Gastroesophageal sphincter (tissue), 4 donors: ENCODE data around the gene THAP11. TPM values are rescaled to one million over a fixed set of nuclear protein-coding genes. Genes with fewer than 3 reads are reported as not detected.
A peak's percentile ranks its signal among the peaks of the same experiment; 100 is the strongest.

Experiments
- ATAC-seq: fragments of 150-250 bp; one replicate; pipeline ENCODE4 v1.9.1; 2016; ENCODE audit warnings: mild to moderate bottlenecking, moderate library complexity
- H3K27ac ChIP-seq, 4 donors: fragments of 200-600 bp; sonication (generic) in 3 of 4; 1 replicate in 3 of 4; 2 replicates in 1 of 4; pipeline ENCODE4 v1.5.1; 2016 to 2019
- H3K27me3 ChIP-seq: fragments of 200-600 bp; sonication (generic); one replicate; pipeline ENCODE4 v1.5.1; 2019
- H3K36me3 ChIP-seq, 2 donors: fragments of 200-600 bp; sonication (generic); one replicate each; pipeline ENCODE4 v1.5.1; 2019; ENCODE audit warnings: control low read depth in 1 of 2
- H3K4me1 ChIP-seq, 3 donors: fragments of 200-600 bp; sonication (generic); 1 replicate in 2 of 3; 2 replicates in 1 of 3; pipeline ENCODE4 v1.5.1; 2016 to 2019; ENCODE audit warnings: control low read depth in 2 of 3
- H3K4me3 ChIP-seq, 2 donors: fragments of 200-600 bp; sonication (generic); one replicate each; pipeline ENCODE4 v1.5.1; 2019; ENCODE audit warnings: mild to moderate bottlenecking in 1 of 2, moderate library complexity in 1 of 2
- H3K9me3 ChIP-seq, 3 donors: fragments of 200-600 bp; sonication (generic); one replicate each; pipeline ENCODE4 v1.5.1; 2017 to 2019; ENCODE audit warnings: control low read depth in 2 of 3
- EP300 ChIP-seq: sonication (generic); formaldehyde crosslinking; IDR thresholded peaks from one replicate; pipeline ENCODE4 v1.6.1; 2017; ENCODE audit warnings: antibody characterized with exemption, mild to moderate bottlenecking
- POLR2A ChIP-seq, 2 donors: fragments of 450-650 bp; IDR thresholded peaks; one replicate each; pipeline ENCODE4 v1.6.1; 2017; ENCODE audit warnings: antibody characterized with exemption in 2 of 2, mild to moderate bottlenecking in 2 of 2, moderate library complexity in 1 of 2
- POLR2AphosphoS5 ChIP-seq: sonication (generic); formaldehyde crosslinking; IDR thresholded peaks from one replicate; pipeline ENCODE4 v1.6.1; 2017; ENCODE audit warnings: antibody characterized with exemption
- WGBS, 2 donors: methylation state at CpG; one replicate each; pipeline ENCODE4 v1.1.5; 2018; ENCODE audit warnings: low coverage in 1 of 2; 5-methylcytosine and 5-hydroxymethylcytosine counted together
- small RNA-seq, 4 donors: library from RNA; depleted of rRNA; stranded (forward); fragments of <200 nt; gene quantifications; one replicate each; pipeline ENCODE3, GENCODE V24; 2016
- total RNA-seq, 4 donors: library from RNA; depleted of rRNA; stranded (reverse); fragments of >200 nt; gene quantifications; one replicate each; pipeline ENCODE4 v1.1.0, GENCODE V29; 2016
- TF ChIP-seq, protein P1 (sequence below), 4 experiments: fragments of 200-600 bp in 2 of 4; fragments of 450-650 bp in 2 of 4; sonication (generic) in 1 of 4; IDR thresholded peaks; one replicate each; pipeline ENCODE4 v1.5.1; 2017 to 2019; ENCODE audit warnings: antibody characterized with exemption in 4 of 4, mild to moderate bottlenecking in 2 of 4, moderate library complexity in 2 of 4

Gene THAP11
- total RNA-seq, 4 donors from 2014 or later, result 52.6 to 78.0 (median 76.0) TPM

GRCh38 chr16:67892375-67892774 lies 50.3 kb downstream of the THAP11 start:
- no peak for ATAC-seq
- 53 to 60% methylated on average over 2 to 5 of the region's 5 CpGs for WGBS, 2 donors
- Histone ChIP-seq H3K4me1 (peaks cover 7 to 48% (median 19%) of the 10 kb centered on the region in 3 donors), H3K9me3 (no peaks in the 10 kb centered on the region), H3K27me3 (no peaks in the 10 kb centered on the region), H3K27ac (peak overlapping the region; percentile 45 to 99 (median 98)), H3K4me3 (peak overlapping the region; percentile 92 to 98), H3K36me3 (no peaks in the 10 kb centered on the region)
- TF ChIP-seq EP300, result no peak
- TF ChIP-seq POLR2AphosphoS5, result no peak
- TF ChIP-seq POLR2A (IDR thresholded peaks at IDR 0.05), result no peak
- TF ChIP-seq, protein P1, sequence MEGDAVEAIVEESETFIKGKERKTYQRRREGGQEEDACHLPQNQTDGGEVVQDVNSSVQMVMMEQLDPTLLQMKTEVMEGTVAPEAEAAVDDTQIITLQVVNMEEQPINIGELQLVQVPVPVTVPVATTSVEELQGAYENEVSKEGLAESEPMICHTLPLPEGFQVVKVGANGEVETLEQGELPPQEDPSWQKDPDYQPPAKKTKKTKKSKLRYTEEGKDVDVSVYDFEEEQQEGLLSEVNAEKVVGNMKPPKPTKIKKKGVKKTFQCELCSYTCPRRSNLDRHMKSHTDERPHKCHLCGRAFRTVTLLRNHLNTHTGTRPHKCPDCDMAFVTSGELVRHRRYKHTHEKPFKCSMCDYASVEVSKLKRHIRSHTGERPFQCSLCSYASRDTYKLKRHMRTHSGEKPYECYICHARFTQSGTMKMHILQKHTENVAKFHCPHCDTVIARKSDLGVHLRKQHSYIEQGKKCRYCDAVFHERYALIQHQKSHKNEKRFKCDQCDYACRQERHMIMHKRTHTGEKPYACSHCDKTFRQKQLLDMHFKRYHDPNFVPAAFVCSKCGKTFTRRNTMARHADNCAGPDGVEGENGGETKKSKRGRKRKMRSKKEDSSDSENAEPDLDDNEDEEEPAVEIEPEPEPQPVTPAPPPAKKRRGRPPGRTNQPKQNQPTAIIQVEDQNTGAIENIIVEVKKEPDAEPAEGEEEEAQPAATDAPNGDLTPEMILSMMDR (IDR thresholded peaks at IDR 0.05), result no peak

DNA sequence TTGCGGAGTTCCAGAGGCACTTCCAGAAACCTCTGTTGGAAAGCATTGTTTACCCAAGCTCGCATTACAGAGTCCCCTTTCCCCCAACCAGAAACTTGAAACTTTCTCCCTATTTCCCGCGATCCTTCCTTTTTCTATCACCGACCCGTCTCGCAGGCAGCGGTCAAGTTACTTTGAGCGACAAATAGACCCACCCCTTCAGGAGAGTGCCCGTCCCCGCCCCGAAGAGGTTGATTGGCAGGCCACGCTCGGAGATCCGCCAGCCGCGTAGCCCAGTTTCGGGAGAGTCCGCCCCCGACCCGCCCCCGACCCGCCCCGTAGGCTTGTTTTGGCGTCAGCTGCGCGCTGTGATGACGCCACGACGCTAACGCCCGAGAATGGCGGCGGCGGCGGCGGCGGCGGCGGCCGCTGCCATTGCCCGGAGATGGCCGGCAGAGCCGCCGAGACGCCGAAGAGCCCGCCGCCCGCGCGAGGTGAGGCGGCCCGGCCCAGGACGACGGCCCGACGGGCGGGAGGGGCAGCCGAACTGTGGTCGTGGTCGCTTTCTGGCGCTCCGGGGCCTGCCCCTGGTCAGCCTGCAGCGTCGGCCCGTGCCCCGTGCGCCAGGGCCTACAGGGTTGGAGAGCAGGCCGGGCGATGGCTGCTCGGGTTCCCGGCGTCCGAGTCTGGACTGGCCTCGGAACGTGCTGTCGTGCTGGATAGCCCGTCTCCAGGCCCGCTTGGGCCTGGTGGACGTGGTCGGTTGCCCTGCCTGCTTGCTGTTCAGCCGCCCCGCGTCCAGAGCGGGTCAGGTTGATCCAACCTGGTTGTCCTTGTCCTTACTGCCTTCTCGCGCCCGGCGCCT lies 51.0 kb downstream of the THAP11 start, which contains the start of gene PSKH1:
Gene PSKH1 (plus strand): TSS at position 356 of the 844 bp plus-strand sequence. CDS start 15,496 bp downstream, outside the sequence.
- WGBS, 2 donors, result 0 to 1% methylated on average over 1 to 9 of the region's 90 CpGs
- Histone ChIP-seq H3K27me3 (no peaks in the 10 kb centered on the region), H3K9me3 (no peaks in the 10 kb centered on the region), H3K4me3 (peak within 1 kb of the TSS; percentile 92 to 98), H3K4me1 (peaks cover 7 to 56% (median 26%) of the 10 kb centered on the region in 3 donors), H3K36me3 (no peaks in the 10 kb centered on the region), H3K27ac (peak within 1 kb of the TSS; percentile 96 to 99 (median 98))
- TF ChIP-seq, protein P1 (IDR thresholded peaks at IDR 0.05), result peak in 1 of 4 experiments; percentile 9
- TF ChIP-seq EP300 (no peak), POLR2A (IDR thresholded peaks at IDR 0.05) (peak; percentile 87 to 90), POLR2AphosphoS5 (peak; percentile 64)
- ATAC-seq, result peak; percentile 97

Small RNA genes lying within 50 kb of the gene (small RNA-seq; reads per million reads assigned to genes)
- gene AC040162.2 (0 reads per million in 4 donors), gene NRN1L (0 reads per million in 4 donors)

Other genes starting within 250 kb of the THAP11 start
- gene CARMIL2, start 197.2 kb upstream of the THAP11 start, total RNA-seq, result 1 to 10 TPM in 1 of 4 donors, under 1 TPM in 2, not detected in 1; 0.46 to 2.8 (median 0.47) TPM
- gene ACD, start 182.1 kb upstream of the THAP11 start, total RNA-seq, result 10 to 100 TPM; 20.9 to 33.7 (median 24.4) TPM
- gene PARD6A, start 181.4 kb upstream of the THAP11 start, total RNA-seq, result 10 to 100 TPM in 1 of 4 donors, 1 to 10 TPM in 3; 5.9 to 13.4 (median 6.5) TPM
- 10 to 100 TPM; 23.0 to 33.2 (median 28.9) TPM for gene ENKD1, start 175.6 kb upstream of the THAP11 start, total RNA-seq
- 10 to 100 TPM in 1 of 4 donors, 1 to 10 TPM in 3; 3.6 to 12.9 (median 5.0) TPM for gene C16orf86, start 175.5 kb upstream of the THAP11 start, total RNA-seq
- 10 to 100 TPM; 16.3 to 24.9 (median 20.1) TPM for gene GFOD2, start 123.0 kb upstream of the THAP11 start, total RNA-seq
- gene RANBP10, start 35.8 kb upstream of the THAP11 start, total RNA-seq, result 10 to 100 TPM in 1 of 4 donors, 1 to 10 TPM in 3; 6.0 to 12.3 (median 8.4) TPM
- gene TSNAXIP1, start 35.4 kb upstream of the THAP11 start, total RNA-seq, result 1 to 10 TPM in 3 of 4 donors, under 1 TPM in 1; 0.89 to 2.4 (median 1.6) TPM
- 100 to 1,000 TPM in 3 of 4 donors, 10 to 100 TPM in 1; 90.0 to 194 (median 113) TPM for gene NUTF2, start 4.6 kb downstream of the THAP11 start, total RNA-seq
- 10 to 100 TPM; 15.4 to 44.2 (median 35.3) TPM for gene CENPT, start 5.4 kb downstream of the THAP11 start, total RNA-seq
- 10 to 100 TPM; 43.8 to 72.6 (median 53.5) TPM for gene EDC4, start 30.7 kb downstream of the THAP11 start, total RNA-seq
- 1 to 10 TPM in 2 of 4 donors, not detected in 2; 1.2 to 2.4 TPM for gene NRN1L, start 42.6 kb downstream of the THAP11 start, total RNA-seq
- 10 to 100 TPM; 14.7 to 32.3 (median 23.4) TPM for gene PSKH1, start 50.9 kb downstream of the THAP11 start, total RNA-seq
- gene CTRL, start 89.5 kb downstream of the THAP11 start, total RNA-seq, result 1 to 10 TPM in 2 of 4 donors, not detected in 2; 1.2 to 5.0 TPM
- 10 to 100 TPM; 26.5 to 33.8 (median 32.6) TPM for gene PSMB10, start 94.5 kb downstream of the THAP11 start, total RNA-seq
- gene LCAT, start 101.8 kb downstream of the THAP11 start, total RNA-seq, result 10 to 100 TPM; 10.8 to 25.8 (median 15.9) TPM
- 100 to 1,000 TPM in 1 of 4 donors, 10 to 100 TPM in 3; 54.7 to 121 (median 64.0) TPM for gene SLC12A4, start 126.3 kb downstream of the THAP11 start, total RNA-seq
- 1 to 10 TPM in 1 of 4 donors, not detected in 3; 1.4 TPM for gene DPEP3, start 138.2 kb downstream of the THAP11 start, total RNA-seq
- gene DPEP2, start 157.2 kb downstream of the THAP11 start, total RNA-seq, result 1 to 10 TPM; 1.0 to 3.0 (median 1.8) TPM
- gene DPEP2NB, start 173.6 kb downstream of the THAP11 start, total RNA-seq, result not detected
- gene DDX28, start 180.9 kb downstream of the THAP11 start, total RNA-seq, result 10 to 100 TPM in 1 of 4 donors, 1 to 10 TPM in 3; 6.5 to 10.4 (median 8.0) TPM
- 10 to 100 TPM in 1 of 4 donors, 1 to 10 TPM in 3; 7.2 to 15.0 (median 8.7) TPM for gene DUS2, start 181.0 kb downstream of the THAP11 start, total RNA-seq
- gene NFATC3, start 243.1 kb downstream of the THAP11 start, total RNA-seq, result 10 to 100 TPM; 42.4 to 50.6 (median 49.3) TPM